Adrenal gland (tissue), 12 donors: ENCODE results near the gene SMIM44. TPM values are rescaled to one million over a fixed set of nuclear protein-coding genes. Genes with fewer than 3 reads are reported as not detected.

ENCODE experiments used
- DNase-seq, 7 donors: peaks; one replicate each; pipeline ENCODE4 v3.0.0-alpha.2; 2019 to 2020
- H3K27ac ChIP-seq, 5 donors: fragments of 200-600 bp; sonication (generic) in 4 of 5; 1 replicate in 3 of 5; 2 replicates in 2 of 5; pipeline versions ENCODE4 v1.5.1 to v1.8.0; 2016 to 2020; ENCODE audit warnings: mild to moderate bottlenecking in 1 of 5
- H3K27me3 ChIP-seq: fragments of 200-600 bp; 2 replicates; pipeline ENCODE4 v1.8.0; 2021
- H3K36me3 ChIP-seq, 2 donors: fragments of 200-600 bp; replicated peaks in 1 of 2; 1 replicate in 1 of 2; 2 replicates in 1 of 2; pipeline versions ENCODE4 v1.5.1 to v1.8.0; 2018 to 2022
- H3K4me1 ChIP-seq, 2 donors: fragments of 200-600 bp; replicated peaks in 1 of 2; 1 replicate in 1 of 2; 2 replicates in 1 of 2; pipeline versions ENCODE4 v1.5.1 to v1.8.0; 2018 to 2021
- H3K4me3 ChIP-seq, 4 donors: fragments of 200-600 bp; sonication (generic) in 3 of 4; one replicate each; pipeline ENCODE4 v1.5.1; 2016 to 2018
- H3K9me3 ChIP-seq, 3 donors: fragments of 200-600 bp; sonication (generic) in 1 of 3; replicated peaks in 1 of 3; 1 replicate in 2 of 3; 2 replicates in 1 of 3; pipeline versions ENCODE4 v1.5.1 to v1.8.0; 2016 to 2021
- CTCF ChIP-seq, 6 experiments: fragments of 450-650 bp in 4 of 6; fragments of 200-600 bp in 2 of 6; sonication (generic) in 1 of 6; IDR thresholded peaks; 1 replicate in 5 of 6; 2 replicates in 1 of 6; pipeline versions ENCODE4 v1.5.1 to v1.8.0; 2016 to 2021; ENCODE audit warnings: antibody characterized with exemption in 6 of 6, mild to moderate bottlenecking in 2 of 6, moderate library complexity in 1 of 6
- POLR2A ChIP-seq, 2 donors: fragments of 450-650 bp; IDR thresholded peaks; one replicate each; pipeline ENCODE4 v1.6.1; 2017; ENCODE audit warnings: antibody characterized with exemption in 2 of 2, mild to moderate bottlenecking in 2 of 2, moderate library complexity in 1 of 2
- WGBS, 4 donors: extraction: QIAGEN DNeasy Blood & Tissue Kit in 2 of 4; methylation state at CpG; one replicate each; pipeline versions ENCODE4 v1.1.5 to v1.1.7; 2013 to 2017; 5-methylcytosine and 5-hydroxymethylcytosine counted together
- intact Hi-C, 2 donors: fragments of 100-400 bp; cut with DNase I; formaldehyde crosslinking; loops; one replicate each; pipeline versions ENCODE4 v1.14.1 to v1.15.0; 2022 to 2023
- polyA plus RNA-seq, 3 donors: library from polyadenylated mRNA; stranded (reverse); fragments of 200-250 nt in 2 of 3; fragments of 350-450 nt in 1 of 3; fragmentation: Illumina TruSeq in 1 of 3; extraction: RNeasy Lipid Tissue Mini Kit (QIAGEN cat#74804) in 1 of 3; gene quantifications; one replicate each; pipeline ENCODE4 v1.2.3, GENCODE V29; 2013 to 2014
- total RNA-seq, 9 donors: library from RNA; depleted of rRNA in 4 of 9; stranded (reverse); fragments of >200 nt in 4 of 9; fragments of 120-200 nt in 1 of 9; fragmentation: NEBNext Ultra II Directional in 1 of 9; extraction: Animal tissue kit (Norgen Biotek cat#: 25700) in 1 of 9; gene quantifications; one replicate each; pipeline versions ENCODE4 v1.1.0 to v1.2.4, GENCODE V29; 2013 to 2023
- donor health status: healthy with polysubstance abuse.
- donor health status: Bipolar disorder and iron deficiency.
- donor health status: DM: yes; HTN: yes; CAD: no.
- donor health status: DM: no; HTN: no; CAD: no.
- donor health status: DM: no; HTN: no; CAD: no.
- donor health status: DM: yes; HTN: yes; CAD: no.

The SMIM44 gene
- total and polyA plus RNA-seq, 12 donors, result not detected

- intact Hi-C loops, result no loop called here
- DNase-seq, result no peak
- no peak overlapping the region for H3K27ac ChIP-seq
- H3K27me3 ChIP-seq, result no peaks in the 10 kb centered on the region
- 79 to 83% (median 80%) methylated on average over 8 to 15 of the region's 15 CpGs for WGBS, 4 donors
- TF ChIP-seq POLR2A (IDR thresholded peaks at IDR 0.05) (no peak), CTCF (IDR thresholded peaks at IDR 0.05) (no peak)
- no peaks in the 10 kb centered on the region for H3K9me3 ChIP-seq
- no peak overlapping the region for H3K4me3 ChIP-seq
- H3K4me1 ChIP-seq, result peaks cover 33 to 42% of the 10 kb centered on the region in 2 donors
- H3K36me3 ChIP-seq, result peaks cover 0 to under 1% of the 10 kb centered on the region in 2 donors
These were observed 32.7 kb upstream of the SMIM44 start for GRCh38 chr19:3515891-3516422.

GRCh38 chr19:3514930-3515329 lies 31.7 kb upstream of the SMIM44 start:
- TF ChIP-seq POLR2A (IDR thresholded peaks at IDR 0.05), result no peak
- no peak for TF ChIP-seq CTCF (IDR thresholded peaks at IDR 0.05)
- Histone ChIP-seq H3K4me1 (peaks cover 33 to 45% of the 10 kb centered on the region in 2 donors), H3K27me3 (no peaks in the 10 kb centered on the region), H3K4me3 (no peak overlapping the region), H3K36me3 (peaks cover 0 to 10% of the 10 kb centered on the region in 2 donors), H3K27ac (no peak overlapping the region), H3K9me3 (no peaks in the 10 kb centered on the region)
- intact Hi-C loops, result no loop called here
- no peak for DNase-seq
- WGBS, 4 donors, result 80 to 91% (median 83%) methylated on average over 2 to 12 of the region's 12 CpGs

DNA sequence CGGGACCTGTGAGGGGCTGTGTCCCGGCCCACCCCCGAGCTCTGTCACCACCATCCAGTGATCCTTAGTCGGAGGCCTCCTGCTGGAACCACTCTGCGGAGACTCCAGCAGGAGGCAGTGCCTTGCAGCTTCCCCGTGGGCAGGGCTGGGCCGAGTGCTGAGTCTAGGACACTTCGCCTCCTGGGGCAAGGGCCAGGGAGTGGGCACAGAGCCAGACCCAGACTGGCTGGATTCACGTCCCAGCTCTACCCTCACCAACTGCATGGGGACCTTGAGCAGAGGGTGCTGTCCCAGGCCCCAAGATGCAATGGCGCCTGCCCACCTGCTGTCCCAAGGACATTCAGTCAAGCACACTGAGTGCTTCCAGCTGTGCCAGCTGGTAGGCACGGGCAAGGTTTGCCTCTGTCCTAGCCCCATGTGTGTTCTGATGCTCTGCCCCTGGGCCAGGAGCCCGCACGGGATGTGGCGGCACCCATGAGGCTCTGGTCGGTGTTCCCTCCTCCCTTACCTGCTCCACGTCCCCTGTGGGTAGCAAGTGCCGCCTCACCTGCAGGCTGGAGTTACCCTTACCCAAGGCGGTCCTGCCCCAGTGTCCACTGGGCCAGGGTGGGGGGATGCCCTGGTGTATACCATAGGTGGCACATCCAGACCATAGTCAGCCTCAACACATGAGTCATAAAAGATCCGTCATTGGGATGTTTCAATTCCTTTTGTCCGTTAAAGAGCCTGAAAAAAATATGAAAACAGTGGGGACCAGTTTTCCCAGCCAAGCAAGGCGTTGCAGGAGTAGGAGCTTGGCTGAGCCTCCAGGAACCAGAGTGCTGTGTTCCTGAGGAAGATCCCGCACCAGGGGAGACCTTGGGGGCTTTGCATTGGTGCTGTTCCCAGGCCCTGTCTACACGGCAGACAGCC lies 30.2 kb upstream of the SMIM44 start:
- intact Hi-C loops, result no loop called here
- DNase-seq, result peak; percentile 79 to 91 (median 88)
- WGBS, 4 donors, result 54 to 66% (median 60%) methylated on average over 12 to 23 of the region's 23 CpGs

More for the DNA sequence above, 30.2 kb upstream of the SMIM44 start:
- peaks cover 0 to 14% of the 10 kb centered on the region in 2 donors for H3K36me3 ChIP-seq
- no peak overlapping the region for H3K4me3 ChIP-seq
- H3K4me1 ChIP-seq, result peaks cover 38 to 56% of the 10 kb centered on the region in 2 donors
- peak overlapping the region; percentile 0 to 75 (median 38) for H3K27ac ChIP-seq
- TF ChIP-seq CTCF (IDR thresholded peaks at IDR 0.05) (peak in 5 of 6 experiments; percentile 9 to 38 (median 32)), POLR2A (IDR thresholded peaks at IDR 0.05) (no peak)
- no peaks in the 10 kb centered on the region for H3K27me3 ChIP-seq
- H3K9me3 ChIP-seq, result no peaks in the 10 kb centered on the region
